Erythroblast (primary cell): Measurements from ENCODE around the gene SEMA3F.

ENCODE experiments used
- GATA1 ChIP-seq: IDR thresholded peaks from 2 replicates; pipeline ENCODE4 v1.6.1; 2011; ENCODE audit warnings: low read depth, mild to moderate bottlenecking, control low read depth, low read length, moderate library complexity
- POLR2A ChIP-seq: IDR thresholded peaks from 2 replicates; pipeline ENCODE4 v1.6.1; 2011; ENCODE audit warnings: mild to moderate bottlenecking, low read length

- TF ChIP-seq POLR2A (no peak), GATA1 (no peak)
Observed at GRCh38 chr3:50221051-50221410, 65.9 kb downstream of the SEMA3F start.
